Endothelial cell of umbilical vein (primary cell): ENCODE measurements around the gene NELFCD. TPM values are rescaled to one million over a fixed set of nuclear protein-coding genes. Genes with fewer than 3 reads are reported as not detected.

Experiments
- BruUV-seq: library from RNA; stranded (reverse); fragments of 400-500 nt; replicated peaks from 2 replicates; lab custom pipeline; 2021; lab: Mats Ljungman, UMichigan
- CTCF ChIA-PET: fragments of 300-600, 350-600 bp; sonication (Branson Sonifier 250); formaldehyde crosslinking; loops from one replicate; lab custom pipeline; 2021; ENCODE audit warnings: antibody characterized with exemption, inconsistent platforms; lab: Charles Lee
- POLR2A ChIA-PET: fragments of 300-600, 350-600 bp; sonication (Branson Sonifier 250); formaldehyde crosslinking; loops from one replicate; lab custom pipeline; 2021; ENCODE audit warnings: antibody characterized with exemption, inconsistent platforms; lab: Charles Lee
- DNase-seq: peaks from one replicate; pipeline ENCODE4 v3.0.0-alpha.2; 2011; ENCODE audit warnings: low read depth, low spot score
- FAIRE-seq: peaks from 2 replicates; lab custom pipeline; 2011; peaks lifted over from hg19 to GRCh38; lab: Jason Lieb, UNC
- H2AFZ ChIP-seq: 2 replicates; pipeline ENCODE4 v1.6.0; 2012; ENCODE audit warnings: low read depth, low read length, control low read depth, inconsistent platforms
- H3K27ac ChIP-seq: 2 replicates; pipeline ENCODE4 v1.5.1; 2011; ENCODE audit warnings: low read depth, mild to moderate bottlenecking, control low read depth, low read length, moderate library complexity; ENCODE audit not compliant: insufficient read depth
- H3K27me3 ChIP-seq, 2 experiments: 2 replicates each; pipeline versions ENCODE4 v1.6.0 to v1.6.1; 2011; ENCODE audit warnings: low read length in 2 of 2, mixed read lengths in 1 of 2; ENCODE audit not compliant: control insufficient read depth in 2 of 2, insufficient read depth in 2 of 2
- H3K36me3 ChIP-seq, 2 experiments: 2 replicates in 1 of 2; 3 replicates in 1 of 2; pipeline ENCODE4 v1.5.1; 2011; ENCODE audit warnings: low read length in 2 of 2, mild to moderate bottlenecking in 1 of 2, moderate library complexity in 1 of 2; ENCODE audit not compliant: control insufficient read depth in 2 of 2, insufficient read depth in 2 of 2; ENCODE audit errors: extremely low read depth in 1 of 2
- H3K4me1 ChIP-seq: 3 replicates; pipeline ENCODE4 v1.5.1; 2011; ENCODE audit warnings: mild to moderate bottlenecking, low read length; ENCODE audit not compliant: control insufficient read depth, insufficient read depth; ENCODE audit errors: extremely low read depth
- H3K4me2 ChIP-seq: 2 replicates; pipeline ENCODE4 v1.6.1; 2011; ENCODE audit warnings: low read length, control low read depth, mixed read lengths; ENCODE audit not compliant: insufficient read depth
- H3K4me3 ChIP-seq, 3 experiments: fragments of 200-600 bp in 1 of 3; sonication (generic), shearing (Covaris generic) in 1 of 3; replicated peaks in 1 of 3; 2 replicates each; pipeline ENCODE4 v1.5.1; 2011 to 2016; ENCODE audit warnings: control low read depth in 3 of 3, low read length in 3 of 3, mild to moderate bottlenecking in 2 of 3, inconsistent platforms in 1 of 3, low read depth in 1 of 3, moderate library complexity in 1 of 3; ENCODE audit not compliant: insufficient read depth in 1 of 3
- H3K79me2 ChIP-seq: 2 replicates; pipeline ENCODE4 v1.6.0; 2012; ENCODE audit warnings: low read length, inconsistent platforms; ENCODE audit not compliant: control insufficient read depth, insufficient read depth
- H3K9ac ChIP-seq: replicated peaks from 2 replicates; pipeline ENCODE3; 2011; ENCODE audit warnings: low read length, control low read depth; ENCODE audit not compliant: insufficient read depth; ENCODE audit errors: extremely low read depth
- H3K9me1 ChIP-seq: replicated peaks from 3 replicates; pipeline ENCODE4 v1.6.0; 2011; ENCODE audit warnings: mild to moderate bottlenecking, low read length; ENCODE audit not compliant: control insufficient read depth, insufficient read depth; ENCODE audit errors: extremely low read depth
- H3K9me3 ChIP-seq: replicated peaks from 2 replicates; pipeline ENCODE4 v1.5.1; 2012; ENCODE audit warnings: low read length, inconsistent platforms; ENCODE audit not compliant: control insufficient read depth, insufficient read depth
- H4K20me1 ChIP-seq: replicated peaks from 2 replicates; pipeline ENCODE3; 2011; ENCODE audit warnings: mild to moderate bottlenecking, low read length; ENCODE audit not compliant: control insufficient read depth, insufficient read depth; ENCODE audit errors: extremely low read depth
- EZH2 ChIP-seq: IDR thresholded peaks from 2 replicates; pipeline ENCODE4 v1.6.1; 2012; ENCODE audit warnings: borderline replicate concordance, low read depth, mild to moderate bottlenecking, moderate library complexity, low read length, inconsistent platforms; ENCODE audit not compliant: severe bottlenecking
- FOS ChIP-seq: IDR thresholded peaks from 2 replicates; pipeline ENCODE4 v1.6.1; 2011; ENCODE audit warnings: mild to moderate bottlenecking, low read length, moderate library complexity, borderline replicate concordance; ENCODE audit not compliant: insufficient read depth
- GATA2 ChIP-seq: IDR thresholded peaks from 2 replicates; pipeline ENCODE4 v1.7.0; 2011; ENCODE audit warnings: low read depth, mild to moderate bottlenecking, moderate library complexity, mixed read lengths, low read length; ENCODE audit not compliant: insufficient read length, insufficient read depth
- JUN ChIP-seq: IDR thresholded peaks from 2 replicates; pipeline ENCODE4 v1.6.1; 2011; ENCODE audit warnings: borderline replicate concordance, low read depth; ENCODE audit not compliant: insufficient read length, insufficient read depth
- MYC ChIP-seq: IDR thresholded peaks from one replicate; pipeline ENCODE4 v1.6.1; 2011; ENCODE audit warnings: mild to moderate bottlenecking, low read depth, low read length
- POLR2A ChIP-seq: IDR thresholded peaks from 2 replicates; pipeline ENCODE4 v1.6.1; 2012; ENCODE audit warnings: low read depth, mild to moderate bottlenecking, control low read depth, low read length
- POLR2AphosphoS5 ChIP-seq: IDR thresholded peaks from 2 replicates; pipeline ENCODE4 v1.6.1; 2012; ENCODE audit warnings: low read depth, mild to moderate bottlenecking, control low read depth, low read length, moderate library complexity; ENCODE audit not compliant: insufficient read depth
- dilution Hi-C: fragments of 300-500 bp; cut with MboI; formaldehyde crosslinking; loops from one replicate; pipeline ENCODE4 v1.15.0; 2019; ENCODE audit warnings: low sequenced_read_pairs; ENCODE audit not compliant: extremely low pct_ligation_motif_present
- intact Hi-C: fragments of 100-400 bp; cut with micrococcal nuclease; formaldehyde crosslinking; loops from one replicate; pipeline ENCODE4 v1.10.0; 2022
- polyA plus RNA-seq, 4 experiments: library from polyadenylated mRNA; depleted of rRNA in 3 of 4; stranded (reverse) in 3 of 4; unstranded in 1 of 4; fragments of >200 nt; gene quantifications; 2 replicates each; pipeline versions ENCODE4 v1.2.1 to v1.2.3, GENCODE V29; 2011 to 2012; ENCODE audit warnings: missing spikeins in 1 of 4
- total RNA-seq: library from RNA; stranded (reverse); gene quantifications from 2 replicates; pipeline ENCODE4 v1.2.3, GENCODE V29; 2021
- TF ChIP-seq, protein P1 (sequence below), 2 donors: IDR thresholded peaks; 1 replicate in 1 of 2; 2 replicates in 1 of 2; pipeline ENCODE4 v1.5.1; 2011; ENCODE audit warnings: low read length in 2 of 2, mild to moderate bottlenecking in 2 of 2, moderate library complexity in 2 of 2, control low read depth in 1 of 2, inconsistent platforms in 1 of 2, low read depth in 1 of 2; ENCODE audit not compliant: insufficient read depth in 1 of 2; ENCODE audit errors: extremely low read depth in 1 of 2
- TF ChIP-seq, protein P2 (sequence below): IDR thresholded peaks from 2 replicates; pipeline ENCODE4 v1.6.1; 2011; ENCODE audit not compliant: insufficient read depth, insufficient read length

Gene NELFCD
- total and polyA plus RNA-seq, 2 donors (not counting 3 experiments of a cell fraction or from before 2014, with no cell fraction given) = 90.1 to 92.5 TPM

DNA sequence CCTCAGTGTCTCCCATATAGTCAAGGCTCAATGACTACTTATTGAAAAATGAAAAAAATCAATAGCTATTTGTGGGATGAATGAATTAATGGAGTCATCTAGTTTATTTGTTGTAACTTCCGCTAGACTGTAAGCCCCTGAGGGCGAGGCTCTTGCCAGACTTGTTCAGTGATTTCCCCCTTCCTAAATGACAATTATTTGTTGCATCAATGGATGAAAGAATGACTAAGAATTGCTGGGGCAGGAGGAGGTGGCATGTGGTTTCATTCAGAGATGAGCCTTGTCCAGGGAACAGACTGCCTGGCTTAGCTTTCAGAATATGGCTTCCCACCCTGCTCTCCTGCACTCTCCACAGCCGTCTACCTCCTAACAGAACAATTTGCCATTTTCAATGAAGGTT is 62.6 kb downstream of the NELFCD start:
- no peak overlapping the region for H3K9ac ChIP-seq
- no peak overlapping the region for H3K4me2 ChIP-seq
- TF ChIP-seq, protein P1, sequence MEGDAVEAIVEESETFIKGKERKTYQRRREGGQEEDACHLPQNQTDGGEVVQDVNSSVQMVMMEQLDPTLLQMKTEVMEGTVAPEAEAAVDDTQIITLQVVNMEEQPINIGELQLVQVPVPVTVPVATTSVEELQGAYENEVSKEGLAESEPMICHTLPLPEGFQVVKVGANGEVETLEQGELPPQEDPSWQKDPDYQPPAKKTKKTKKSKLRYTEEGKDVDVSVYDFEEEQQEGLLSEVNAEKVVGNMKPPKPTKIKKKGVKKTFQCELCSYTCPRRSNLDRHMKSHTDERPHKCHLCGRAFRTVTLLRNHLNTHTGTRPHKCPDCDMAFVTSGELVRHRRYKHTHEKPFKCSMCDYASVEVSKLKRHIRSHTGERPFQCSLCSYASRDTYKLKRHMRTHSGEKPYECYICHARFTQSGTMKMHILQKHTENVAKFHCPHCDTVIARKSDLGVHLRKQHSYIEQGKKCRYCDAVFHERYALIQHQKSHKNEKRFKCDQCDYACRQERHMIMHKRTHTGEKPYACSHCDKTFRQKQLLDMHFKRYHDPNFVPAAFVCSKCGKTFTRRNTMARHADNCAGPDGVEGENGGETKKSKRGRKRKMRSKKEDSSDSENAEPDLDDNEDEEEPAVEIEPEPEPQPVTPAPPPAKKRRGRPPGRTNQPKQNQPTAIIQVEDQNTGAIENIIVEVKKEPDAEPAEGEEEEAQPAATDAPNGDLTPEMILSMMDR (IDR thresholded peaks at IDR 0.05; ENCODE audit: extremely low read depth in 1 of 2, insufficient read depth in 1 of 2, low read depth in 1 of 2, low read length in 2 of 2) = no peak
- no peak for TF ChIP-seq MYC
- peaks cover 37% of the 10 kb centered on the region for H3K79me2 ChIP-seq
- no peak overlapping the region for H3K4me3 ChIP-seq
- ChIA-PET CTCF (interaction anchor here (1.0 to 1.4 kb wide), 2 partner anchors 11 to 12 kb away, joined by 3 read pairs; partner anchors contain the start of gene ATP5F1E), POLR2A (interaction anchor here (0.8 kb wide), 1 partner anchor 20 kb away, joined by 3 read pairs; no protein-coding TSS in a partner anchor)
- peaks cover 0 to 5% of the 10 kb centered on the region in 2 experiments for H3K27me3 ChIP-seq
- H3K4me1 ChIP-seq = peaks cover 8% of the 10 kb centered on the region
- DNase-seq = no peak
- H3K9me1 ChIP-seq = no peaks in the 10 kb centered on the region
- H3K36me3 ChIP-seq = no peaks in the 10 kb centered on the region
- no peak overlapping the region for H3K27ac ChIP-seq
- no peaks in the 10 kb centered on the region for H3K9me3 ChIP-seq
- no peaks in the 10 kb centered on the region for H4K20me1 ChIP-seq
- intact Hi-C loops (loop anchor here (2.0 kb wide), 1 partner anchor 63 kb away; the partner anchor contains the start of gene NELFCD), dilution Hi-C loops (no loop called here)
- FAIRE-seq = no peak
- BruUV-seq = no TSS peak
- no peak overlapping the region for H2AFZ ChIP-seq

- Histone ChIP-seq H3K9ac (no peak overlapping the region), H4K20me1 (no peaks in the 10 kb centered on the region), H3K9me1 (no peaks in the 10 kb centered on the region), H3K27me3 (peaks cover under 1 to 7% of the 10 kb centered on the region in 2 experiments), H3K27ac (no peak overlapping the region), H3K9me3 (no peaks in the 10 kb centered on the region), H3K4me1 (peaks cover 8% of the 10 kb centered on the region), H3K79me2 (peaks cover 32% of the 10 kb centered on the region), H2AFZ (no peak overlapping the region), H3K4me2 (no peak overlapping the region), H3K36me3 (no peaks in the 10 kb centered on the region), H3K4me3 (no peak overlapping the region)
- POLR2A ChIA-PET = no interaction called here
- intact Hi-C loops (no loop called here), dilution Hi-C loops (no loop called here)
- CTCF ChIA-PET = no interaction called here
- no TSS peak for BruUV-seq
- no peak for DNase-seq
- no peak for FAIRE-seq
- TF ChIP-seq POLR2A (no peak), MYC (no peak), EZH2 (no peak), POLR2AphosphoS5 (no peak), GATA2 (no peak), FOS (no peak), JUN (no peak)
- TF ChIP-seq, protein P2, sequence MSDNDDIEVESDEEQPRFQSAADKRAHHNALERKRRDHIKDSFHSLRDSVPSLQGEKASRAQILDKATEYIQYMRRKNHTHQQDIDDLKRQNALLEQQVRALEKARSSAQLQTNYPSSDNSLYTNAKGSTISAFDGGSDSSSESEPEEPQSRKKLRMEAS = no peak
- TF ChIP-seq, protein P1 (IDR thresholded peaks at IDR 0.05; ENCODE audit: extremely low read depth in 1 of 2, insufficient read depth in 1 of 2, low read depth in 1 of 2, low read length in 2 of 2) = no peak
Measured at GRCh38 chr20:59044295-59044694, 63.2 kb downstream of the NELFCD start.
